HG03442 (cell line): ENCODE measurements around the gene PYHIN1.
"Not testable (repeated sequence)": the region's sequence is repeated elsewhere in the genome, so short reads cannot be mapped to it uniquely, and the experiment has no call there.

Source experiments
- ATAC-seq: cut with Tn5 transposase; IDR thresholded peaks from one replicate; pipeline ENCODE4 v1.9.1; 2021; ENCODE audit warnings: mild to moderate bottlenecking, moderate library complexity; ENCODE audit not compliant: unreplicated experiment

Gene PYHIN1

GRCh38 chr1:158978730-158979129, 47.4 kb downstream of the PYHIN1 start:
- no peak for ATAC-seq

- ATAC-seq, result no peak
These were observed 47.9 kb downstream of the PYHIN1 start for GRCh38 chr1:158979229-158979628.

GRCh38 chr1:158983235-158983634, 51.9 kb downstream of the PYHIN1 start:
- ATAC-seq, result no peak

GRCh38 chr1:158984386-158984785, 53.0 kb downstream of the PYHIN1 start:
- ATAC-seq, result no peak

- no peak for ATAC-seq
These were observed 58.1 kb downstream of the PYHIN1 start for GRCh38 chr1:158989424-158989823.

GRCh38 chr1:158992787-158993312, 61.5 kb downstream of the PYHIN1 start:
- no peak for ATAC-seq

GRCh38 chr1:158996998-158997397, 65.6 kb downstream of the PYHIN1 start:
- ATAC-seq, result no peak

- ATAC-seq, result no peak
These were observed 66.9 kb downstream of the PYHIN1 start for GRCh38 chr1:158998037-158998780.

GRCh38 chr1:158998781-158999161, 67.4 kb downstream of the PYHIN1 start:
- no peak for ATAC-seq

GRCh38 chr1:158999316-159000069, 68.1 kb downstream of the PYHIN1 start:
- ATAC-seq, result no peak

- ATAC-seq, result no peak
These were observed 68.7 kb downstream of the PYHIN1 start for GRCh38 chr1:159000070-159000409.

GRCh38 chr1:159000625-159001024, 69.3 kb downstream of the PYHIN1 start:
- no peak for ATAC-seq

- ATAC-seq, result no peak
These were observed 73.8 kb downstream of the PYHIN1 start for GRCh38 chr1:159005161-159005560.

- ATAC-seq, result no peak
These were observed 74.3 kb downstream of the PYHIN1 start for GRCh38 chr1:159005676-159006075.

GRCh38 chr1:159006210-159006807, 75.0 kb downstream of the PYHIN1 start:
- ATAC-seq, result not testable (repeated sequence)

GRCh38 chr1:159007726-159008125, 76.4 kb downstream of the PYHIN1 start:
- no peak for ATAC-seq

GRCh38 chr1:159008744-159009188, 77.4 kb downstream of the PYHIN1 start:
- ATAC-seq, result peak; percentile 75

GRCh38 chr1:159009287-159009686, 77.9 kb downstream of the PYHIN1 start:
- ATAC-seq, result no peak

- ATAC-seq, result peak; percentile 57
These were observed 78.5 kb downstream of the PYHIN1 start, which contains the start of gene IFI16 for GRCh38 chr1:159009704-159010361. IFI16 (plus strand) TSS chr1:159009907; CDS start chr1:159014681, 4,774 bp downstream.

- ATAC-seq, result no peak
These were observed 79.0 kb downstream of the PYHIN1 start for GRCh38 chr1:159010391-159010790.

- not testable (repeated sequence) for ATAC-seq
These were observed 79.6 kb downstream of the PYHIN1 start for GRCh38 chr1:159011001-159011400.
